ENCODE measurements around the gene SARM1. TPM values are rescaled to one million over a fixed set of nuclear protein-coding genes. Genes with fewer than 3 reads are reported as not detected.
A peak's percentile ranks its signal among the peaks of the same experiment; 100 is the strongest.

The SARM1 gene
- total and polyA plus RNA-seq, 2 donors (not counting 3 experiments of a cell fraction or from before 2014, with no cell fraction given) = 5.6 to 7.0 TPM

DNA sequence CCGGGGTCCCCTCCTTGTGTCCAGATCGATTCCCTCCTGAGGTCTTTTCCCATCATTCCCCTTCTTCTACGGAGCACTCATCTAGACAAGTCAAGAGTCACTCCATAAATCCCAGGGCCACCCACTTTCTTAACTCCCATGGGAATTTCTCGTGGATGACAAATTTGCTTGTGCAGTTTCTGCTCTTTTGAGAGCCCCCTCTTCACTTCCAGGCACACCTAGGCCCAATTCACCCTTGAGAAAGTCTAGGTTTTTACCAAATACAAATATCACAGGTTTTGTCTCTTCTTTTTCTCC is 13.6 kb upstream of the SARM1 start:
- Histone ChIP-seq H3K4me1 (ENCODE audit: control insufficient read depth, extremely low read depth, insufficient read depth, low read length) (peaks cover 17% of the 10 kb centered on the region), H3K9ac (replicated peaks; ENCODE audit: extremely low read depth, insufficient read depth, low read length) (peak overlapping the region; percentile 98), H3K36me3 (ENCODE audit: control insufficient read depth in 2 of 2, extremely low read depth in 1 of 2, insufficient read depth in 2 of 2, low read length in 2 of 2) (peaks cover 21 to 35% of the 10 kb centered on the region in 2 experiments), H3K4me3 (replicated peaks in 1 of 3; ENCODE audit: insufficient read depth in 1 of 3, low read depth in 1 of 3, low read length in 3 of 3) (peak overlapping the region; percentile 89 to 98 (median 91)), H3K27ac (ENCODE audit: insufficient read depth, low read depth, low read length) (peak overlapping the region; percentile 92), H4K20me1 (replicated peaks; ENCODE audit: control insufficient read depth, extremely low read depth, insufficient read depth, low read length) (no peaks in the 10 kb centered on the region), H3K9me1 (replicated peaks; ENCODE audit: control insufficient read depth, extremely low read depth, insufficient read depth, low read length) (peaks cover 2% of the 10 kb centered on the region), H3K4me2 (ENCODE audit: insufficient read depth, low read length) (peak overlapping the region; percentile 97), H3K27me3 (ENCODE audit: control insufficient read depth in 2 of 2, insufficient read depth in 2 of 2, low read length in 2 of 2) (no peaks in the 10 kb centered on the region), H3K79me2 (ENCODE audit: control insufficient read depth, insufficient read depth, low read length) (peaks cover 30% of the 10 kb centered on the region), H3K9me3 (replicated peaks; ENCODE audit: control insufficient read depth, insufficient read depth, low read length) (no peaks in the 10 kb centered on the region), H2AFZ (ENCODE audit: low read depth, low read length) (peak overlapping the region; percentile 96)
- dilution Hi-C loops (cut with MboI; ENCODE audit: extremely low pct_ligation_motif_present, low sequenced_read_pairs) (no loop called here), intact Hi-C loops (cut with micrococcal nuclease) (loop anchor here (1.0 to 10.0 kb wide), 5 partner anchors 12 to 1103 kb away; partner anchors contain the start of genes IFT20, TMEM97, TNFAIP1 and VTN)
- TSS peak; percentile 74 for BruUV-seq (replicated peaks)
- CTCF ChIA-PET = interaction anchor here (0.7 to 3.2 kb wide), 8 partner anchors 9 to 106 kb away, joined by 3 to 23 read pairs (median 5); partner anchors contain the start of genes IFT20 and TNFAIP1
- peak; percentile 49 for FAIRE-seq
- no peak for DNase-seq (ENCODE audit: low read depth, low spot score)
- POLR2A ChIA-PET = interaction anchor here (1.2 to 2.5 kb wide), 4 partner anchors 8 to 37 kb away, joined by 3 to 26 read pairs (median 8); partner anchors contain the start of genes IFT20 and TNFAIP1
- TF ChIP-seq MYC (IDR thresholded peaks at IDR 0.05; ENCODE audit: low read depth, low read length) (no peak), POLR2AphosphoS5 (IDR thresholded peaks at IDR 0.05; ENCODE audit: insufficient read depth, low read depth, low read length) (no peak)
- TF ChIP-seq, protein P1, sequence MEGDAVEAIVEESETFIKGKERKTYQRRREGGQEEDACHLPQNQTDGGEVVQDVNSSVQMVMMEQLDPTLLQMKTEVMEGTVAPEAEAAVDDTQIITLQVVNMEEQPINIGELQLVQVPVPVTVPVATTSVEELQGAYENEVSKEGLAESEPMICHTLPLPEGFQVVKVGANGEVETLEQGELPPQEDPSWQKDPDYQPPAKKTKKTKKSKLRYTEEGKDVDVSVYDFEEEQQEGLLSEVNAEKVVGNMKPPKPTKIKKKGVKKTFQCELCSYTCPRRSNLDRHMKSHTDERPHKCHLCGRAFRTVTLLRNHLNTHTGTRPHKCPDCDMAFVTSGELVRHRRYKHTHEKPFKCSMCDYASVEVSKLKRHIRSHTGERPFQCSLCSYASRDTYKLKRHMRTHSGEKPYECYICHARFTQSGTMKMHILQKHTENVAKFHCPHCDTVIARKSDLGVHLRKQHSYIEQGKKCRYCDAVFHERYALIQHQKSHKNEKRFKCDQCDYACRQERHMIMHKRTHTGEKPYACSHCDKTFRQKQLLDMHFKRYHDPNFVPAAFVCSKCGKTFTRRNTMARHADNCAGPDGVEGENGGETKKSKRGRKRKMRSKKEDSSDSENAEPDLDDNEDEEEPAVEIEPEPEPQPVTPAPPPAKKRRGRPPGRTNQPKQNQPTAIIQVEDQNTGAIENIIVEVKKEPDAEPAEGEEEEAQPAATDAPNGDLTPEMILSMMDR (IDR thresholded peaks at IDR 0.05; ENCODE audit: extremely low read depth in 1 of 2, insufficient read depth in 1 of 2, low read depth in 1 of 2, low read length in 2 of 2) = no peak
- TF ChIP-seq, protein P2, sequence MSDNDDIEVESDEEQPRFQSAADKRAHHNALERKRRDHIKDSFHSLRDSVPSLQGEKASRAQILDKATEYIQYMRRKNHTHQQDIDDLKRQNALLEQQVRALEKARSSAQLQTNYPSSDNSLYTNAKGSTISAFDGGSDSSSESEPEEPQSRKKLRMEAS (IDR thresholded peaks at IDR 0.05; ENCODE audit: insufficient read depth, insufficient read length) = no peak

DNA sequence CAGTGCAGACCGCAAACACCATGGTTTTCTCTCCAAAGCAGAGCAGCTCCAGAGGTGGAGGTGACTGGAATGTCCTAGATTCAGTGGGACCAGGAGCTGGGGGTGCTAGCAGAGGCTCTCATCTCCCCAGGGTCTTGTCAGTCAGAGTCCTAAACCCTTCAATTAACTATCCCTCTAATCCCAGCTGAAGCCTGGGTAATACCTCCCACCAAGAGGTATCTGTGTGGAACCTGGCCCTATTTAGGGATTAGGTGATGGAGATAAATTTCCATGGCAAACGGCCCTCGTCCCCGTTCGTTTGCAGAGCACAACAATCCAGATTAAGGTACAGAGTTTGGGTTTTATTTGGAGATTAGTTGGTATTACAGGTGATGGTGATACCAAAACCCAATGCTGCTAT is 8.3 kb upstream of the SARM1 start:
- DNase-seq (ENCODE audit: low read depth, low spot score) = no peak
- dilution Hi-C loops (cut with MboI; ENCODE audit: extremely low pct_ligation_motif_present, low sequenced_read_pairs) (no loop called here), intact Hi-C loops (cut with micrococcal nuclease) (no loop called here)
- H2AFZ ChIP-seq (ENCODE audit: low read depth, low read length) = no peak overlapping the region
- H3K27me3 ChIP-seq (ENCODE audit: control insufficient read depth in 2 of 2, insufficient read depth in 2 of 2, low read length in 2 of 2) = no peaks in the 10 kb centered on the region
- ChIA-PET POLR2A (interaction anchor here (0.6 kb wide), 1 partner anchor 83 kb away, joined by 6 read pairs; no protein-coding TSS in a partner anchor), CTCF (no interaction called here)
- BruUV-seq (replicated peaks) = no TSS peak
- H4K20me1 ChIP-seq (replicated peaks; ENCODE audit: control insufficient read depth, extremely low read depth, insufficient read depth, low read length) = no peaks in the 10 kb centered on the region
- H3K4me3 ChIP-seq (replicated peaks in 1 of 3; ENCODE audit: insufficient read depth in 1 of 3, low read depth in 1 of 3, low read length in 3 of 3) = no peak overlapping the region
- peaks cover 14 to 27% of the 10 kb centered on the region in 2 experiments for H3K36me3 ChIP-seq (ENCODE audit: control insufficient read depth in 2 of 2, extremely low read depth in 1 of 2, insufficient read depth in 2 of 2, low read length in 2 of 2)
- H3K79me2 ChIP-seq (ENCODE audit: control insufficient read depth, insufficient read depth, low read length) = peaks cover 7% of the 10 kb centered on the region
- no peak overlapping the region for H3K9ac ChIP-seq (replicated peaks; ENCODE audit: extremely low read depth, insufficient read depth, low read length)
- H3K4me2 ChIP-seq (ENCODE audit: insufficient read depth, low read length) = no peak overlapping the region
- no peaks in the 10 kb centered on the region for H3K9me3 ChIP-seq (replicated peaks; ENCODE audit: control insufficient read depth, insufficient read depth, low read length)
- peaks cover 5% of the 10 kb centered on the region for H3K4me1 ChIP-seq (ENCODE audit: control insufficient read depth, extremely low read depth, insufficient read depth, low read length)
- peaks cover under 1% of the 10 kb centered on the region for H3K9me1 ChIP-seq (replicated peaks; ENCODE audit: control insufficient read depth, extremely low read depth, insufficient read depth, low read length)
- H3K27ac ChIP-seq (ENCODE audit: insufficient read depth, low read depth, low read length) = no peak overlapping the region
- no peak for FAIRE-seq
- no peak for TF ChIP-seq JUN (IDR thresholded peaks at IDR 0.05; ENCODE audit: borderline replicate concordance, insufficient read depth, insufficient read length, low read depth)
- no peak for TF ChIP-seq EZH2 (IDR thresholded peaks at IDR 0.05; ENCODE audit: borderline replicate concordance, low read depth, low read length, severe bottlenecking)
- TF ChIP-seq GATA2 (IDR thresholded peaks at IDR 0.05; ENCODE audit: insufficient read depth, insufficient read length, low read depth, low read length) = no peak
- no peak for TF ChIP-seq POLR2A (IDR thresholded peaks at IDR 0.05; ENCODE audit: low read depth, low read length)
- TF ChIP-seq POLR2AphosphoS5 (IDR thresholded peaks at IDR 0.05; ENCODE audit: insufficient read depth, low read depth, low read length) = no peak
- TF ChIP-seq, protein P1 (IDR thresholded peaks at IDR 0.05; ENCODE audit: extremely low read depth in 1 of 2, insufficient read depth in 1 of 2, low read depth in 1 of 2, low read length in 2 of 2) = no peak
- no peak for TF ChIP-seq FOS (IDR thresholded peaks at IDR 0.05; ENCODE audit: borderline replicate concordance, insufficient read depth, low read length)
- TF ChIP-seq, protein P2 (IDR thresholded peaks at IDR 0.05; ENCODE audit: insufficient read depth, insufficient read length) = no peak
- no peak for TF ChIP-seq MYC (IDR thresholded peaks at IDR 0.05; ENCODE audit: low read depth, low read length)
